ENCODE data around the gene GRM5.
"Not testable (repeated sequence)": the region's sequence is repeated elsewhere in the genome, so short reads cannot be mapped to it uniquely, and the experiment has no call there.

GRM5 gene

DNA sequence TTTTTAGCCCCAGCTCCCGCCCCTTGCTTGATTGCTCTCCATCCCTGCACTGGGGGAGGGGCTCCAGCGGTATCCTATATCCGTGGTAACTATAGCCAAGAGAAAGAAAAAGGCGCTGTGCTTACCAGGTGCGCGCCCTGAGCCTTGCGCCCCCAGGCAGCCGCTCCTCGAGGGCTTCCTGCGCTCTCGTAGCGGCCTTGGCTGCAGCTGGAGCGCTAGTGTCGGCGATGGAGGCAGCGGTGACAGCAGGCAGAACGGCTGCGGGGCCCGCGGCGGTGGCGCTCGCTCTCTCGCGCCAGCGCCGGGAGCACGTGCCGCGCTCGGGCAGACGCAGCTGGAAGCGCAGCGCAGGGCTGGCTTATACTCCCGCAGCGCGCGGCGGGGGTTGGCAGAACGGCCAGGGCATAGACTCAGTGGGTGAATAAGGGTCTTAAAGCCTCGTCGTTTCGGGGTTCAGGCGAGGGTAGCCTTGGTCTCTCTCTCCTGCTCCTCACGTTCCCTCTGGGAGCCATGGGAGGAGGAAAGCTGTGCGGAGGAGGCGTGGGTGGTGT, at the start of gene GRM5:
Gene GRM5 (minus strand): TSS at position 332 of the 551 bp plus-strand sequence. CDS start 18,110 bp downstream, outside the sequence.
- not testable (repeated sequence) for DNase-seq

DNA sequence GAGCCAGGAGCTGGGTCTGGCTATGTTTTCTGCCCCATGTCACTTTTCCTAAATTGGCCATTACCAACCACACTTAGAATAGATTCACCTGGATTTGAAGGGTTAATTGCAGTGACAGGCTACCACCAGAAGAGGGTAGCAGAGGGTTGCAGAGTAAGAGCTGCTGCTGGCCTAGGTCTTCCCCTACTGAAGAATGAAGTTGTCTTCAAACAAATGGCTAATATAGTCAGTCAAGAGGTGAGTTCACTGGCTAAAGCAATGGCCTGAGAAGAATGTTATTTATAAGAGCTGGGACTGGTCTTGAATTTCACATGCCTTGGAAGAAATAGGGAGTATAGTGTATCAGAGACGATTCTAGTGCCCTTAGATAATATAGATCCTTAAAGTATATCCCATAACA, 32.2 kb upstream of the GRM5 start:
- not testable (repeated sequence) for DNase-seq

DNA sequence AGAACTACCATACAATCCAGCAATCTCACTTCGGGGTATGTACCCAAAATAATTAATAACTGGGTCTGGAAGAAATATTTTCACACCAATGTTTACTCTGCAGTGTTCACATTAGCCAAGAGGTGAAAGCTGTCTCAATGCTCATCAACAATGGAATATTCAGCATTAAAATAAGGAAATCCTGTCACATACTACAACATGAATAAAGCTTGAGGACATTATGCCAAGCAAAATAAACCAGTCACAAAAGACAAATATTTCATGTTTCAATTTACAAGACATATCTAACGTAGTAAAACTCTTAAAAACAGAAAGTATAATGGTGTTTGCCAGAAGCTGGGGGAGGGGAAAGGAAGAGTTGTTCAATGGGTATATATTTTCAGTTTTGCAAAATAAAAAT, 28.0 kb upstream of the GRM5 start:
- DNase-seq = not testable (repeated sequence)

DNA sequence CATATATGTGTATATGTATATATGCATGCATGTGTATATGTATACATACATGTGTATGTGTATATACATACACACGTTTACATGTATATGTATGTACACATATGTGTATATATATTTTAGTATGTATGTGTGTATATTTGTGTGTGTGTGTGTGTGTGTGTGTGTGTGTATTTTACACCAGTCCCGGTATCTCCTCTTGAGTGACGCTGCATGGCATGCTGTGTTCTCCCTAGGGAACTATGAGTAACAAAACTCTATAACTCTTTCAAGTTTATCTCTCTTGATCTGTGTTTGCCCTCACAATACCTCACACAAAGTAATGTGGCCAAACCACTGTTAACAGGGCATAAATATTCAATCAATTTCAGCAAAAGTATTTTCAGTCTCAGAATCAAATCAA, 19.2 kb upstream of the GRM5 start:
- DNase-seq = not testable (repeated sequence)

DNA sequence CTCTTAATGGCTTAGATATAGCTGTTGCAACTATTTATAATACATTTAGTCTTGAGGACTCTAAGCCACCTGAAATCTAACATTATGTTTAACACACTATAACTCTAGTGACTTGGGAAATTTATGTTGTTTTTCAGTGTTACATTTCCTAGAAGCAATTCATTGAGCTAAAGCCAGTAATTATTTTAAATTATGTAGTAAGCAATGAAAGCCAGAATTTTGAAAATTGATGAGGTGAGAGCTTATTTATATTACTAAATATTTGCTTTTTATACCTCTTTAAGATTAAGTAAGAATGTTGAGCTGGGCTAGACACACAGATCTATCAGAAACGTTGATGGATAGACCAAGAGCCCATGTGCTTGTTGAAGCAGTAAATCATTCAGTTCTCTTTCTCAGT, 5.1 kb upstream of the GRM5 start:
- DNase-seq = not testable (repeated sequence)

DNA sequence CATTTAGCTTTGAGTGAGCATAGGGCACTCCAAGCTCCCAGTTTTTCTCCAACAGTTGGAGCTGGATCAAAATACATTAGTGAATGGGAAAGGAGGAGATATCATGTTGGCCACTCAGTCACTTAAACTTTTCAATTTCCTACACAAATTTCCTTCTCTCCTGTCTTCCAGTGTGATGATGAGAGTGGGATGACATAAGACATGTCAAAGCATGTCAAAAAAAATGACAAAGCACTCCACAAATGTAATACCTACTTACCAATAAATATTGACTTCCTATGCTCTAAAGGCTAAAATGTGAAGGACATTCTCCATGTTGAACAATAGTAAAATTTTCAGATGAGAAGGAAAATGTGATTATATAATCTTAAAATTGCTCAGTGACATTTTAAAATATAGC, 1.5 kb upstream of the GRM5 start:
- DNase-seq = no peak

DNA sequence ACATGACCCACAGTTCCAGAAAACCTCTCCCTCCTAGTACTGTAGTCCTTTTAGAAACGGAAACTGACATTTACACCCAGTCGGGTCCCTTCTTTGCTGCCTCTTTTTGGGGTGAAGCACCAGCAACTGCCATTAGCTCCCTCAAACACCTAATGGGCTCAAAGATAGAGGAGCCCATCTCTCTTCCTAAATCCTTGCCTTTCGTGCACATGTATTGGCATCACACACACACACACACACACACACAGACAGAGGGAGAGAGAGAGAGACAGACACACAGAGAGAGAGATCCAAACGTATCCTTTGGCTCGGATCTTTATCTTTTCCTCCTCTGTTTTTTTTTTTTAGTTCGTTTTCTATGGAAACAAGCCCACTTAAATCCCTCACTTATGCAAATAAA, 716 bp downstream of the GRM5 start:
- no peak for DNase-seq

DNA sequence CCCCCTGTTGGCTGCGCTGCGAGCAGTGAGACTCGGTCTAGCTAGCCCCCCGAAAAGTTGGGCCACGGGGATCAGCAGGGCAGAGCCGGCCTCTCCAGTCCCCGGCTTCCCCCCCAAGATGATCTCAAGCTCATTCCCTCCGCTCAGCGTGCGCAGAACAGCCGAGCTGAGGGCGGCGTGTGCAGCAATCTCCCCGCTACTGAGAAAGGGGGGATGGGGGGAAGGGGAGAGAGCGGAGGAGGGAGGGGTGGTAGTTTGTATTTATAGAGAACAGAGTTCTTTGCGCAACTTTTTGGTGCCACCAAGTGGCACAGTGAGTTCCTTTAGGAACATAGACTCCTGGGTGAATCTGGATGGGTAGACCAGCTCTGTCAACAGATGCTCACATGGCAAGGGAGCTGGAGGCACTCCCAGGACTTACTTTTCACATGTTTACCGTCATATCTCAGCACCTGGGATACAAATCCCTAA, 2.3 kb downstream of the GRM5 start:
- not testable (repeated sequence) for DNase-seq

DNA sequence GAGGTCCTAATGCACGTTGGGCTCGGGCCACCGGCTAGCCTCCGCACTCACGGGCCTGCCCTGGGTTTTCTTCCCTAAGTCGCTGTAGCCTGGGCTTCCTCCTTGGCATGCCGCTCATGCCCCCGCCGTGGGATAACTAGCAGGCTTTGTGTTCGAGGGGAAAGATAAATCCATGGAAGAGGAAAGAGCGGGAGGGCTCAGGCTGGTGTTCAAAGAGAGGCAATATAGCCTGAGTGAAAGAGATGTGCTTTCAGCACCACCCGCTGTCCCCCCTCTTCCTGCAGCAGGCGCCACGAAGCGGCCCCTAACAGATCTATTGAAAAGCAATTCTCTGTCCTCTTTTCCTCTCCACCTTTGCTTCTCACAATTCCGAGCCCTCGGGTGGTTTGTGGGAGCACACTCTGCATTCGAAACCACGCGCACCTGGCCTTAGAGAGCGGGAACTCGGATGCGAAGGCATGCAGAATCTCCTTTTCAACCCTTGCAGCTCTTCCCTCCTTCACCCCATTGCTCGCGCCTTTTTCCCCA, 2.9 kb downstream of the GRM5 start:
- not testable (repeated sequence) for DNase-seq

DNA sequence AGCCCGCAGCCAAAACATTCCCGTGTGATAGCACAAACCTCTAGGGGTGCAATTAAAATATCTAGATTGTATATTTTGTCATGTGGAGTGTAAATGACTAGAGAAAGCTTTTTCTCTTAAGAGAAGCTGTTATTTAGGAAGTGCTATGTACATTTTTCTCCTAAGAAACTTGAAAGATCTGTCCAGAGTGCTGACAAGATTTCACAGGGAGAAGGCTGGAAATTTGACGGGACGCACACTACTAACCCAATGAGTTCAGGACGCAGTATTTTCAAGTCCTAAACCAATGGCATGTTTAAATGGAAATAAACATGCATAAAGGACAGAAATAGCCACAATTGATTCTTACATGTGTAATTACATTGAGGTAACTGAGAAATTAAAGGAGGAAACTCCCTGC, 3.9 kb downstream of the GRM5 start:
- DNase-seq = not testable (repeated sequence)

DNA sequence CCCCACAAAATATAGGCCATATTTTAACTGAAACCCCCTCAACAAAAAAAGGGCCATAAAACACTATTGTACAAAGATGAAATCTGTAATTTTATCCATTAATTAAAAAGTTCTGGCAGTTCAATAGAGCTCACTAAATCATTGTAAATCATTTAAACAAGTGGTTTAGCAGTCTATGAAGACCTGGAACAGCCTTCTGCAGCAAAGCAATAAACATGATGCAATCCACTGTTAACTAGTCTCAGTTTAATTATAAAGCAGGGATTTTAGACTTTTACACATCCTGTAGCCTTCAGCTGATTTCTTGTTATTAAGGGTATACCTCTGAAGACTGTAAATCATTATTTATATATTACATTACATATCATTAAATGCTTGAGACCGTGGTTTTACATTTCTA, 8.4 kb downstream of the GRM5 start:
- DNase-seq = not testable (repeated sequence)

DNA sequence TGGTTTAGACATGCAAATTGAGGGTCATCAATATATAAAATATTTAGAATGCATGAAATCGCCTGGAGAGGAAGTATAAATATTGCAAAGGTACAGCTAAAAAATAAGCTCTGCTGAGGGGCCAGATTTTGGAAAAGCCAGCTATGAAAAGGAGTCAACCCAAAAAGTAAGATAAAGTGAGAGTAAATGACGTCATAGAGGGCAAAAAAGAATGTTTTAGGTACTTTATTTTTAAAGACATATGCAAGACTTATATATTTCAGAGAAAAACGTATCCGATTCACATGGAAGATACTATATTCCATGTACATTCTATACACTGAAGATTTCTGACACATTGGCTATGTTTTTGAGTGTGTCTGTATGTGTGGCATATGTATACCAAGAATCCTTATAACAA, 13.6 kb downstream of the GRM5 start:
- DNase-seq = no peak

DNA sequence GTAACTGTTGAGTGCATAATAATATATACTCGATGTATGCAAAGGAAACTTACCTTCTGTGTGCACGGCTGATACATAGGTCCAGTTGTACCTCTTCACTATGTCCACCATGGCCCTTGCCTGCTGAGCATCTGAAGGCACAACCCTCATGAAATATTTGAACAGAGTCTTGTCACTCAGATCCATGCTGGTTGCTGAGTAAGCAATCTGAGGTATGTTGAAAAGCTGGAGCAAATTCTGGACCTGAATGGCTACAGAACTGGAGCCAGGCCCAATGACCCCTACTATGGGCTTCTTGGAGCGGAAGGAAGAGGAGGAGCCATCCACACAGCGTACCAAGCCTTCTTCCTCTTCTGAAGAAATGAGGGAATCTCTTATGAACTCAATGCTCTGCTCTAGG, 18.6 kb downstream of the GRM5 start:
- not testable (repeated sequence) for DNase-seq

DNA sequence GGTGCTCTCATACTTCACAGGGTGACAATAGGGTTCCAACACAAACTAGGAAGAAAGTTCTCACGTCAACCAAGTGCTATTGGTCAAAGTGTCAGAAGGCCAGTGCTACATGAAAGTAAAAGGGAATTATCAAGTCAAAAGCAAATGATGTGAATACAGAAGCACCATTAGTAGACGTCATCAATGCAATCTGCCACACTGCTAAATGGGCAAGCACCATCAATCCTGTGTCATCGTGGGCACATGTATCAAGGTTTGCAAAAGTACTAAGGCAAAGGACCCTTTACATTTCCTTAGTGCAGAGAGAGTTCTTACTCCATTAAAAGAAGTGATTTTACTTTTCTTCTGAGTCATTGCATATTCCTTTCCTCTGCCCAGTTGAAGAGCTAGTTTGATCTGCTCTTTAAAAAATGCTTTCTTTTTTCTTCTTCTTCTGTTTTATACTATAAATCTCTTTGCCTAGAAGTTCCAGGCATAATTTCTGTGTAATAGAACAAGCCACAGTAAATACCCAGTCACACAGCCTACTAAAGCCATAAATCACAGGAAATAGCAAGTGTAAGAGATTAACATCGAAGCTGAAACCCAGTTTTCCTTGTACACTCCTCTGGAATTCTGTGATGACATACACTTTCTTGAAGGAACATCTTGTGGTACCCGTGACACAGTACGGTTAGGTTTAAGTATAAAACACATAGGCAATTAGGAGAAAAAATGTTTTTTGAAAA, 21.8 kb downstream of the GRM5 start:
- not testable (repeated sequence) for DNase-seq

DNA sequence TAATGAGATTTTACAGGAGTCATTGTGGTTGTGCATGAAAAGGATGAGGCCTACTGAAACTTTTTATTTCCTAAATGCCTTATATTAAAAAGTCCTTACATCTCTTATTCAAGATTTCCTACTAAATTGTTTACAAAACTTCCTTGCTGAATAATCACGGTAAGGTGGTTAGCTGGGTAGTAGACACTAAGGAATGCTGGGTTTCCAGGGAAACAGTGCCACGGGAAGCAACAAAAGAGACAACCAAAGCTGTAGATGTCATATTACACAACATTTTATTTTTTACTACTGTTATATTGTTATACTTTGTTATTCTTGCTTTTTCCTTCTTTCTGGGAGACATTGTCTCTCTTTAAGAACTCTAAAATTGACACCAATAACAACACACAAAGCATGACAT, 36.1 kb downstream of the GRM5 start:
- not testable (repeated sequence) for DNase-seq

DNA sequence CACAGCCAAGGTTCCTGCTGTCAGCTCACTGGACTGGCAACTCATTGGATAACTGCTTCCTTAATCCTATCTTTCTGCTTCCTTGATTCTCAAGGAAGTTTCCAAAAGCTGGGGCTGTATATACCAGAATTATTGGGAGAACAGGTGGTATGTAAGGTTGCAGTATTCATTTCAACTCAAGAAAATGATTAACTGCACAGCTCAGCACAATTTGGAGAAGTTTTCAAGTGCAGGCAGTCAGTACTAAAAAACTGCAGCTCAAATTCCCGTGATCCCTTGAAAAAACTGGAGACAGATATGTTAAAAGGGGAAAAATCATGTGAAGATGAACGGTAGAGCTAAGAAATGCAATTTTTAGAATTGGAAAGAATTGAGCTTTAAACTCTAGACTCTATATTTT, 44.4 kb downstream of the GRM5 start:
- no peak for DNase-seq

DNA sequence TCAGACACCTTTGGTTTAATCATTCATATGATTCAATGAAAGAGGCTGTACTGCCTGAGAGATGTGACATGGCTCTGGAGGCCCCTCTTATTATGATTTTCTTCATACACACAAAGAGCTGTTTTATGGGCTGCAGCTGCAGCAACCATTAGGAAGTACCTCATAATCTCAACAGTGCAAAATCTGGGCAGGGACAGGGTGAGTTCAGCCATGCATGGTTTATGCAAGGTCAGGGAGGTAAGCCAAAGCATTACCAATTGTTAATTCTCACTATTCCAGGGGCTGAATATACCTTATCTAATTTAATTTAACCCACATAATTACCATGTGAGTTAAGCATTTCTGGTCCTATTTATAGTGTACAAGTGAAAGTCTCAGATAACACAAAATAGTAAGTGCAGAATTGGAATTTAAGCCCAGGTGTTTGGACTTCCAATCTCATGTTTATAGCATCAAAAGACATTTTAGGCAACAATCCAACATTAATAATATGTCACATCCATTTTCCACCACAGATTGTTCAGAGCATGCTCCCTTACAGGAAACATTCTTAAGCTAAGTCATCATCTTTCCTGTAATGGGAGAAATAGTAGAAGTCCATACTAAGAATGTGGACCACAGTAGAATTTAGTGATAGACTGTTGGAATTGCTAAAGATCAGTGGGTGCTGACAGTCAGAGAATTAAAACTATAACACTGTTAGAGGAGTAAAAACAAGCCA, 45.8 kb downstream of the GRM5 start:
- not testable (repeated sequence) for DNase-seq

DNA sequence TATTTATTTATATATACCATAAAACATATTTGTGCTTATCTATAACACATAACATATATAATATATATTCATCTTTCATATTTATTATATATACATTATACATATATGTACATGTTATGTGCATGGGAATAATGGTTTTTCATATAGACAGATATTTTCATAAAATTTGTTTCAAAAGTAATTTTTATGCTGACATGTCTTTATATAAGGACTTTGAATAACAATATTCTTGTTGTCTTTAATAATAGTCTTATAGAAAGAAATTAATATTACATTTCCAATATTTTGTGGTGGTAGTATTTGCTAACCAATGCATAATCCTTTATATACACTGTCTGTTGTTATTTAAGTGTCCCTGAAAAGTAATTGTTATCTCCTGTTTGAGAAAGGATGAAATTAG, 49.6 kb downstream of the GRM5 start:
- DNase-seq = no peak

DNA sequence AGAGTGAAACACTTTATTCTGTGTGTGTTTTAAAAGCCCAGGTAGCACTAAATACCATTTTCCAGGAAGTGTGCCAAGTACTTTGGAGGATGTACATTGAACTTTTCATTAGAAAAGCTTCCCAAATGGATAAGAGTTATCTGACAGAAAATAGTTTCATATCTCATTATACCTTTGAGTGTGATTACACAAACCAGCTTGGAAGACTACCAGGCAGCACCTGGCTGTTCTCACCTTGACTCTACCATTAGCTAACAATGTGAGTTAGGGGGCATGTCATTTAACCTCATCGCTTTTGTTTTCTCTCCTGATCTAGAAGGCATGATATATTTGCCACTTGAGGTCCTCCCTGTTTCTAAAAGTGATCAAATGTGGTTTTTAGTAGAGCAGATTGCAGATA, 50.2 kb downstream of the GRM5 start:
- no peak for DNase-seq

DNA sequence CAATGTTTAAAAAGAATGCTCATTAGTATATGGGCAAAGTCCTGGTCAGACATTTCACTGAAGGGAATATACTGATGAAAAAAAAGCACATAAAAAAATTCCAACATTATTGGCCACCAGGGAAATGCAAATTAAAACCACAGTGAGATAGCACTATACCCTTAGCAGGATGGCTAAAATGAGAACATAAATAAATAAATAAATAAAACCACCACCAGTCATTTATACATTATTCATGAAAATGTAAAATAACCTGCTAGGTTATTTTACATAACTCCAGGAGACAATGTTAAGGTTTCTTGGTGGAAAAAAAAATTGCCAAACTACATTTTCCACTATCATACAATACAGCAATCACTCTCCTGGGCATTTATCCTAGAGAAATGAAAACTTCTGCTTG, 64.9 kb downstream of the GRM5 start:
- DNase-seq = not testable (repeated sequence)

DNA sequence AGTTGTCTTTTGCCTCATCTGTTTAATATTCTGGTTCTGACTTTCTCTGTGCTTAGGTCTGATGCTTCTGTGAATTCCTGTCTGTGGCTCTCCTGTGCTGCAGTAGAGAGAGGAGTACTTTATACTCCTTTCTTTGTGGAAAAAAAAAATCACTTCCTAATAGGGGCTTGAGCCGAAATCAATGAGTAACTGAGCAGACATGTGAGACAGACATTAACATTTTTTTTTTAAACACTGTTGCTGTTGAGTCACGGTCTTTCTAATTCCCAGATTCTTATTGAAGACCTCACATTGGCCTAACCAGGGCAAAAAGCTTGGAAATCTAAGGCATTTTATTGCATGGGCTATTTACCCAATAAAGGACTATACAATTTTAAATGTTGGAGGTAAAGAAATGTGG, 86.1 kb downstream of the GRM5 start:
- DNase-seq = no peak

DNA sequence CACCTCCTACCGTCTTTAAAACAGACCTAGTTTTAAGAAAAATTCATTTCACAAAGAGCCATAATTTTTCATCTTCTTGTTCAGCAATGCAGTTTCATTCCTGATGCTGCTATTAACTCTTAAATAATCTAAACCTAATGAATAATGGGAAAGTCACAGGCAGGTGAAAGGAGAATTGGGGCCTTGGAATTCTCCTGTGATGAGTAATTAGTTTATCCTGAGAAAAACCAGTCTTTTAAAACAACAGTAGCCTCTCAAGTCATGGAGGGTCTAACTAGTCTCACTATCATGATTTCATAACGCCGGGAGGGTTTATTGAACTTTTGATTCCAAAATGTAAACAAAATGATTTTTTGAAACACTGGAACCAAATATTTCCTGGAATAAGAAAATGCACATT, 86.8 kb downstream of the GRM5 start:
- not testable (repeated sequence) for DNase-seq

DNA sequence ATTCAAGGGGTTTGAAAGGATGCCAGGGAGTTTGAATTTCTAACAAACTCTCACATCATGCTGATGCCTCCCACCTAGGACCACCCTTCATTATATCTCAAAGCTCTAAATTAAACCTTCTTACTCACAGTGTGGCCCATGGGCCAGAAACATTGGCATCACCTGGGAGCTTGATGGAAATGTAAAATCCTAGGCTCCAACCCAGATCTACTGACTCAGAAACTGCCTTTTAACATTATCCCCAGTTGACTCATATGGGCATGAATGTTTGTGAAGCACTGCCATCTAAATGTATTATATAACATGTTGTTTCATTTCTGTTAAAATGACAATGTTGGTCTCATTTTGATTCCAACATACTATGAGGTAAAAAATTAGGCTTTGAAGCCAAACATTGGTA, 90.3 kb downstream of the GRM5 start:
- DNase-seq = not testable (repeated sequence)

DNA sequence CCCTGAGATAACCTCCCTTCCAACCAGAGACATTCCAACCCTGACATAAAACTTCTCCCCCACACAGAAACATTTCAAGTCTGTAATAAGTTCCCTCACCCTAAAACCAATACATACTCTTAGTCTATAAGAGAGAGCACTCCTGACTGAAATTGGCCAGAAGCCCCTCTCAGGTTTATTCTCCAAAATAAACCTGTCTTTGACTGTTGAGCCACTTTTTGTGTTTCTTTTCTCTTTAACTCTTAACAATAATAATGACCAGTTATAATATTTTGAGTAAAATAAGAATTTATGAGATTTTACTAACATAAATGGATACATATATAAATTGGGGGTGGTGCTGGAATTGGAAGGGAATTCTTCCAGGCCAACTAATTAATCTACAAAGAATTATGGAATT, 93.6 kb downstream of the GRM5 start:
- no peak for DNase-seq
